ENCODE data around the gene USP40.

DNA sequence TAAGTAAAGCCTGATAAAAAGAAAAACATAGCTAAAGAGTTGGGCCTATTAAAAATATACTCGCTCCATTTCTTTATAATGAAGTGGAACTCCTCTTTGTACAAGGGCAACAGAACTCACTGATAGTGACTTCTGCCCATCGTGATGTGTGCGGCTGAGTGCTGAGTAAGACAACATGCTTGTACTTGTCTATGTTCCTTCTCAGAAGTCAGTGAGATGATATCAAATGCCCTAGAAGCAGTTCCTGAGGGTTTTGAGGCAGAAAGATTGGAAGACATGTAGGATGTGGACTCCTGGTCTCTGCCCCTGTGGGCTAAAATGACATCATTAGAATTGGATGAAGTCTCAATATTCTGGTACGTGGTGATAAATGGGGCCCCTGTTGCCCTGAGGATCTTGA lies 73.8 kb downstream of the USP40 start:
- TF ChIP-seq POLR2AphosphoS5 (IDR thresholded peaks at IDR 0.05; ENCODE audit: low read depth, low read length) (no peak), YY1 (IDR thresholded peaks at IDR 0.05; ENCODE audit: low read depth, low read length) (no peak), NANOG (IDR thresholded peaks at IDR 0.05; ENCODE audit: insufficient read depth, low read depth, low read length, poor library complexity, severe bottlenecking) (no peak), NRF1 (IDR thresholded peaks at IDR 0.05; ENCODE audit: low read depth, low read length) (no peak), EP300 (IDR thresholded peaks at IDR 0.05; ENCODE audit: borderline replicate concordance in 1 of 2, low read depth in 2 of 2, low read length in 2 of 2) (no peak), MAFK (IDR thresholded peaks at IDR 0.05; ENCODE audit: low read depth, low read length) (no peak), KDM1A (IDR thresholded peaks at IDR 0.05; ENCODE audit: borderline replicate concordance, low read length) (no peak), EGR1 (IDR thresholded peaks at IDR 0.05; ENCODE audit: borderline replicate concordance, low read depth, low read length) (no peak), POLR2A (IDR thresholded peaks at IDR 0.05; ENCODE audit: control extremely low read depth in 1 of 2, low read depth in 2 of 2, low read length in 2 of 2) (no peak), EZH2 (IDR thresholded peaks at IDR 0.05; ENCODE audit: low read depth, low read length, severe bottlenecking) (no peak)
- TF ChIP-seq, protein P1, sequence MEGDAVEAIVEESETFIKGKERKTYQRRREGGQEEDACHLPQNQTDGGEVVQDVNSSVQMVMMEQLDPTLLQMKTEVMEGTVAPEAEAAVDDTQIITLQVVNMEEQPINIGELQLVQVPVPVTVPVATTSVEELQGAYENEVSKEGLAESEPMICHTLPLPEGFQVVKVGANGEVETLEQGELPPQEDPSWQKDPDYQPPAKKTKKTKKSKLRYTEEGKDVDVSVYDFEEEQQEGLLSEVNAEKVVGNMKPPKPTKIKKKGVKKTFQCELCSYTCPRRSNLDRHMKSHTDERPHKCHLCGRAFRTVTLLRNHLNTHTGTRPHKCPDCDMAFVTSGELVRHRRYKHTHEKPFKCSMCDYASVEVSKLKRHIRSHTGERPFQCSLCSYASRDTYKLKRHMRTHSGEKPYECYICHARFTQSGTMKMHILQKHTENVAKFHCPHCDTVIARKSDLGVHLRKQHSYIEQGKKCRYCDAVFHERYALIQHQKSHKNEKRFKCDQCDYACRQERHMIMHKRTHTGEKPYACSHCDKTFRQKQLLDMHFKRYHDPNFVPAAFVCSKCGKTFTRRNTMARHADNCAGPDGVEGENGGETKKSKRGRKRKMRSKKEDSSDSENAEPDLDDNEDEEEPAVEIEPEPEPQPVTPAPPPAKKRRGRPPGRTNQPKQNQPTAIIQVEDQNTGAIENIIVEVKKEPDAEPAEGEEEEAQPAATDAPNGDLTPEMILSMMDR (IDR thresholded peaks at IDR 0.05; ENCODE audit: control extremely low read depth in 1 of 3, insufficient read depth in 1 of 3, low read depth in 1 of 3, low read length in 3 of 3): no peak
- TF ChIP-seq, protein P2, sequence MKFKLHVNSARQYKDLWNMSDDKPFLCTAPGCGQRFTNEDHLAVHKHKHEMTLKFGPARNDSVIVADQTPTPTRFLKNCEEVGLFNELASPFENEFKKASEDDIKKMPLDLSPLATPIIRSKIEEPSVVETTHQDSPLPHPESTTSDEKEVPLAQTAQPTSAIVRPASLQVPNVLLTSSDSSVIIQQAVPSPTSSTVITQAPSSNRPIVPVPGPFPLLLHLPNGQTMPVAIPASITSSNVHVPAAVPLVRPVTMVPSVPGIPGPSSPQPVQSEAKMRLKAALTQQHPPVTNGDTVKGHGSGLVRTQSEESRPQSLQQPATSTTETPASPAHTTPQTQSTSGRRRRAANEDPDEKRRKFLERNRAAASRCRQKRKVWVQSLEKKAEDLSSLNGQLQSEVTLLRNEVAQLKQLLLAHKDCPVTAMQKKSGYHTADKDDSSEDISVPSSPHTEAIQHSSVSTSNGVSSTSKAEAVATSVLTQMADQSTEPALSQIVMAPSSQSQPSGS (IDR thresholded peaks at IDR 0.05; ENCODE audit: low read length): no peak
- TF ChIP-seq, protein P3, sequence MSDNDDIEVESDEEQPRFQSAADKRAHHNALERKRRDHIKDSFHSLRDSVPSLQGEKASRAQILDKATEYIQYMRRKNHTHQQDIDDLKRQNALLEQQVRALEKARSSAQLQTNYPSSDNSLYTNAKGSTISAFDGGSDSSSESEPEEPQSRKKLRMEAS (IDR thresholded peaks at IDR 0.05): no peak
